Hematopoietic multipotent progenitor cell treated with erythropoietin and hydrocortisone succinate and interleukin-3 and kit ligand, for 17 days (in vitro differentiated cells): Measurements from ENCODE around the gene ITGB3BP.

Experiments
- DNase-seq: peaks from one replicate; pipeline ENCODE4 v3.0.0-alpha.2; 2015; ENCODE audit warnings: low spot score

Gene ITGB3BP

GRCh38 chr1:63418101-63418500 lies 104.9 kb downstream of the ITGB3BP start:
- no peak for DNase-seq

- no peak for DNase-seq
These were observed 108.2 kb downstream of the ITGB3BP start for GRCh38 chr1:63414691-63415365.

GRCh38 chr1:63413394-63413793 lies 109.6 kb downstream of the ITGB3BP start:
- no peak for DNase-seq

- no peak for DNase-seq
These were observed 112.0 kb downstream of the ITGB3BP start for GRCh38 chr1:63411066-63411465.

GRCh38 chr1:63408331-63408730 lies 114.7 kb downstream of the ITGB3BP start:
- DNase-seq: no peak

GRCh38 chr1:63407002-63407401 lies 116.0 kb downstream of the ITGB3BP start:
- no peak for DNase-seq

- DNase-seq: no peak
These were observed 117.0 kb downstream of the ITGB3BP start for GRCh38 chr1:63405987-63406386.

- DNase-seq: no peak
These were observed 118.0 kb downstream of the ITGB3BP start for GRCh38 chr1:63405021-63405420.

- no peak for DNase-seq
These were observed 119.6 kb downstream of the ITGB3BP start for GRCh38 chr1:63403386-63403785.

GRCh38 chr1:63401945-63402344 lies 121.1 kb downstream of the ITGB3BP start:
- DNase-seq: no peak
